WTC11 (cell line): ENCODE measurements around the gene BMP3. TPM values are rescaled to one million over a fixed set of nuclear protein-coding genes. Genes with fewer than 3 reads are reported as not detected.

Source experiments
- ATAC-seq: fragments of 200-7000 bp; cut with Tn5 transposase; 2 replicates; pipeline ENCODE4 v1.10.0; 2021; ENCODE audit warnings: mild to moderate bottlenecking, moderate library complexity
- CTCF ChIA-PET: fragments of 300-600 bp; sonication (Branson Sonifier 250); formaldehyde crosslinking; loops from one replicate; lab custom pipeline; 2021; ENCODE audit warnings: antibody characterized with exemption; lab: Charles Lee
- POLR2A ChIA-PET: fragments of 350-600 bp; sonication (Branson Sonifier 250); formaldehyde crosslinking; loops from one replicate; lab custom pipeline; 2021; ENCODE audit warnings: antibody characterized with exemption; lab: Charles Lee
- DNase-seq: peaks from one replicate; pipeline ENCODE4 v3.0.0; 2021; ENCODE audit warnings: low spot score
- H3K27ac Mint-ChIP-seq: 2 replicates; pipeline ENCODE4 v1.8.0; 2021; ENCODE audit warnings: mixed read lengths
- H3K27me3 Mint-ChIP-seq: 2 replicates; pipeline ENCODE4 v1.8.0; 2021; ENCODE audit warnings: low read depth, mild to moderate bottlenecking, moderate library complexity, mixed read lengths
- H3K36me3 Mint-ChIP-seq: 2 replicates; pipeline ENCODE4 v1.8.0; 2021; ENCODE audit warnings: mixed read lengths
- H3K4me1 Mint-ChIP-seq: 2 replicates; pipeline ENCODE4 v1.8.0; 2022; ENCODE audit warnings: mixed read lengths
- H3K4me3 Mint-ChIP-seq: 2 replicates; pipeline ENCODE4 v1.8.0; 2021; ENCODE audit warnings: mild to moderate bottlenecking, moderate library complexity, mixed read lengths
- H3K9me3 Mint-ChIP-seq: 2 replicates; pipeline ENCODE4 v1.8.0; 2021; ENCODE audit warnings: mixed read lengths
- ATF1 ChIP-seq: sonication (generic); formaldehyde crosslinking; IDR thresholded peaks from 2 replicates; pipeline ENCODE4 v1.8.1; 2023; ENCODE audit warnings: mild to moderate bottlenecking, moderate library complexity, missing genetic modification reagents
- CBFB ChIP-seq: sonication (generic); formaldehyde crosslinking; IDR thresholded peaks from 2 replicates; pipeline ENCODE4 v1.8.1; 2022; ENCODE audit warnings: mild to moderate bottlenecking, low read depth, missing genetic modification reagents
- ESRRA ChIP-seq: sonication (generic); formaldehyde crosslinking; IDR thresholded peaks from 2 replicates; pipeline ENCODE4 v1.8.1; 2022; ENCODE audit warnings: mild to moderate bottlenecking, missing genetic modification reagents, borderline replicate concordance
- FOXJ3 ChIP-seq: sonication (generic); formaldehyde crosslinking; IDR thresholded peaks from 2 replicates; pipeline ENCODE4 v1.9.0; 2021; ENCODE audit warnings: missing genetic modification reagents, mild to moderate bottlenecking, borderline replicate concordance
- GTF2I ChIP-seq: fragments of 250-450 bp; sonication (Bioruptor Pico); conservative IDR thresholded peaks from 2 replicates; pipeline ENCODE4 v1.4.0; 2021; ENCODE audit warnings: mild to moderate bottlenecking
- HMGA2 ChIP-seq: fragments of 250-450 bp; sonication (Bioruptor Pico); IDR thresholded peaks from 2 replicates; pipeline ENCODE4 v1.4.0; 2021; ENCODE audit warnings: mild to moderate bottlenecking, moderate library complexity
- MYBL2 ChIP-seq: sonication (generic); formaldehyde crosslinking; IDR thresholded peaks from 2 replicates; pipeline ENCODE4 v1.8.1; 2023; ENCODE audit warnings: mild to moderate bottlenecking, moderate library complexity, missing genetic modification reagents
- NR1H2 ChIP-seq: sonication (generic); formaldehyde crosslinking; IDR thresholded peaks from 2 replicates; pipeline ENCODE4 v1.9.0; 2021; ENCODE audit warnings: mild to moderate bottlenecking, moderate library complexity, missing genetic modification reagents
- NR2C2 ChIP-seq: sonication (generic); formaldehyde crosslinking; IDR thresholded peaks from 2 replicates; pipeline ENCODE4 v1.8.0; 2022; ENCODE audit warnings: mild to moderate bottlenecking, missing genetic modification reagents
- RORB ChIP-seq: fragments of 250-450 bp; sonication (Bioruptor Pico); IDR thresholded peaks from 2 replicates; pipeline ENCODE4 v1.9.0; 2021; ENCODE audit warnings: mild to moderate bottlenecking
- SOX15 ChIP-seq: fragments of 250-450 bp; sonication (Bioruptor Pico); IDR thresholded peaks from 2 replicates; pipeline ENCODE4 v1.9.0; 2021; ENCODE audit warnings: mild to moderate bottlenecking
- TCF7 ChIP-seq: sonication (generic); formaldehyde crosslinking; IDR thresholded peaks from 2 replicates; pipeline ENCODE4 v1.8.0; 2022; ENCODE audit warnings: mild to moderate bottlenecking, low read depth, missing genetic modification reagents, moderate library complexity
- TEAD1 ChIP-seq: sonication (generic); formaldehyde crosslinking; IDR thresholded peaks from 2 replicates; pipeline ENCODE4 v1.8.0; 2022; ENCODE audit warnings: mild to moderate bottlenecking, missing genetic modification reagents
- TEAD4 ChIP-seq: sonication (generic); formaldehyde crosslinking; IDR thresholded peaks from 2 replicates; pipeline ENCODE4 v1.8.0; 2022; ENCODE audit warnings: mild to moderate bottlenecking, missing genetic modification reagents
- TP53 ChIP-seq: sonication (generic); formaldehyde crosslinking; IDR thresholded peaks from 2 replicates; pipeline ENCODE4 v1.8.1; 2023; ENCODE audit warnings: mild to moderate bottlenecking, missing genetic modification reagents
- ZBTB21 ChIP-seq: sonication (generic); formaldehyde crosslinking; IDR thresholded peaks from 2 replicates; pipeline ENCODE4 v1.8.1; 2023; ENCODE audit warnings: mild to moderate bottlenecking, missing genetic modification reagents, borderline replicate concordance
- ZNF263 ChIP-seq: sonication (generic); formaldehyde crosslinking; IDR thresholded peaks from 2 replicates; pipeline ENCODE4 v1.8.1; 2022; ENCODE audit warnings: low read depth, mild to moderate bottlenecking, moderate library complexity, missing genetic modification reagents
- ZNF396 ChIP-seq: fragments of 250-450 bp; sonication (Bioruptor Pico); IDR thresholded peaks from 2 replicates; pipeline ENCODE4 v1.8.0; 2021; ENCODE audit warnings: mild to moderate bottlenecking, moderate library complexity, borderline replicate concordance
- ZNF416 ChIP-seq: fragments of 250-450 bp; sonication (Bioruptor Pico); IDR thresholded peaks from 2 replicates; pipeline ENCODE4 v1.9.0; 2021; ENCODE audit warnings: mild to moderate bottlenecking, inconsistent platforms
- total RNA-seq: library from RNA; stranded (reverse); gene quantifications from 3 replicates; pipeline ENCODE4 v1.2.3, GENCODE V29; 2021
- TF ChIP-seq, protein P1 (sequence below): sonication (generic); formaldehyde crosslinking; IDR thresholded peaks from 2 replicates; pipeline ENCODE4 v1.8.0; 2023; ENCODE audit warnings: missing genetic modification reagents
- TF ChIP-seq, protein P2 (sequence below): sonication (generic); formaldehyde crosslinking; IDR thresholded peaks from 2 replicates; pipeline ENCODE4 v1.8.1; 2023; ENCODE audit warnings: mild to moderate bottlenecking, missing genetic modification reagents
- TF ChIP-seq, protein P3 (sequence below): sonication (generic); formaldehyde crosslinking; conservative IDR thresholded peaks from 2 replicates; pipeline ENCODE4 v1.8.1; 2022; ENCODE audit warnings: mild to moderate bottlenecking, missing genetic modification reagents
- TF ChIP-seq, protein P4 (sequence below): sonication (generic); formaldehyde crosslinking; conservative IDR thresholded peaks from 2 replicates; pipeline ENCODE4 v1.8.1; 2023; ENCODE audit warnings: mild to moderate bottlenecking, low read depth, missing genetic modification reagents, moderate library complexity
- TF ChIP-seq, protein P5 (sequence below): sonication (generic); formaldehyde crosslinking; IDR thresholded peaks from 2 replicates; pipeline ENCODE4 v1.8.1; 2022; ENCODE audit warnings: missing genetic modification reagents, borderline replicate concordance
- TF ChIP-seq, protein P6 (sequence below): sonication (generic); formaldehyde crosslinking; IDR thresholded peaks from 2 replicates; pipeline ENCODE4 v1.8.0; 2022; ENCODE audit warnings: missing genetic modification reagents

Gene BMP3
- total RNA-seq, 1 experiment from 2014 or later, result 0.55 TPM

DNA sequence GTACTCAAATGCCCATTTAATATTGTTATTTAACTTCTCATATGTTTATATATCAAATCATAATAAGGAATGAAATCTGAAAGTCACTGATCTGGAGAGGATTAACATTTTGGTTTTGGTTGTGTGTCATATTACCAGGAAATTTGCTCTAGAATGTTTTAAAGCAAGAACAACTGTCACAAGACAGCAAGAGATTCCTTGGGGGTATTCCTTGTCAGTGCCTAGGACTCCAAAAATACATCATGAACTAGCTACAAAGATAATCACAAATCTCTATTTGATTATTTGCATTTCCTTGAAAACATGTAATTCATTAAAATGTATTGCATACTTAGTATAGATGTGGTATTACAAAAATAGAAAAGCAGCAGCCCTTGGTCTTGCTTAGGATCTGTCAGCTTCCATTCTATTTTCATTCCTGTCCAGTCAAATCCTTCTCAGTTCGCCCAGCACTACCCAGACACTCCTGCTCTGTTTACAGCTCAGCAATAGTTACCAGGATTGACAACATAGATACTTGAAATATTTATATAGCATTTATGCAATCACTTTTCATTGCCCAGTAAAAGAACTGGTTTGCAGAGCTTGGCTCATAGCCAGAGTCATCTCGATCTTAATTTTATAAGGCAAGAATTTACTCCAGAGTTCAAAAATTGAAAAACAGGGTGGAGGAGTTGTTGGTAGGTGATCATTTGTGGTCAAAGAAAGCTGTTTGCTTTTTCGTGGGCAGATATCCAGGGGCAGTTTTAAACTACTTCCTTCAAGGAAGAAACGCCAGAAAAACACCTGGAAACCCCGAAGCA, 9.2 kb upstream of the BMP3 start:
- TF ChIP-seq TEAD1 (CRISPR knock-in tag) (no peak), TCF7 (CRISPR knock-in tag) (no peak), FOXJ3 (CRISPR knock-in tag) (no peak), TEAD4 (CRISPR knock-in tag) (no peak), ESRRA (CRISPR knock-in tag) (no peak), ZBTB21 (no peak), CBFB (CRISPR knock-in tag) (no peak), GTF2I (CRISPR knock-in tag) (no peak), ZNF263 (CRISPR knock-in tag) (no peak), NR2C2 (no peak), HMGA2 (CRISPR knock-in tag) (no peak), RORB (no peak), SOX15 (no peak), ATF1 (CRISPR knock-in tag) (no peak), ZNF396 (CRISPR knock-in tag) (no peak)
- TF ChIP-seq, protein P1, sequence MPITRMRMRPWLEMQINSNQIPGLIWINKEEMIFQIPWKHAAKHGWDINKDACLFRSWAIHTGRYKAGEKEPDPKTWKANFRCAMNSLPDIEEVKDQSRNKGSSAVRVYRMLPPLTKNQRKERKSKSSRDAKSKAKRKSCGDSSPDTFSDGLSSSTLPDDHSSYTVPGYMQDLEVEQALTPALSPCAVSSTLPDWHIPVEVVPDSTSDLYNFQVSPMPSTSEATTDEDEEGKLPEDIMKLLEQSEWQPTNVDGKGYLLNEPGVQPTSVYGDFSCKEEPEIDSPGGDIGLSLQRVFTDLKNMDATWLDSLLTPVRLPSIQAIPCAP (CRISPR knock-in tag), result no peak
- TF ChIP-seq, protein P2, sequence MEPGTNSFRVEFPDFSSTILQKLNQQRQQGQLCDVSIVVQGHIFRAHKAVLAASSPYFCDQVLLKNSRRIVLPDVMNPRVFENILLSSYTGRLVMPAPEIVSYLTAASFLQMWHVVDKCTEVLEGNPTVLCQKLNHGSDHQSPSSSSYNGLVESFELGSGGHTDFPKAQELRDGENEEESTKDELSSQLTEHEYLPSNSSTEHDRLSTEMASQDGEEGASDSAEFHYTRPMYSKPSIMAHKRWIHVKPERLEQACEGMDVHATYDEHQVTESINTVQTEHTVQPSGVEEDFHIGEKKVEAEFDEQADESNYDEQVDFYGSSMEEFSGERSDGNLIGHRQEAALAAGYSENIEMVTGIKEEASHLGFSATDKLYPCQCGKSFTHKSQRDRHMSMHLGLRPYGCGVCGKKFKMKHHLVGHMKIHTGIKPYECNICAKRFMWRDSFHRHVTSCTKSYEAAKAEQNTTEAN (CRISPR knock-in tag), result no peak
- TF ChIP-seq, protein P3, sequence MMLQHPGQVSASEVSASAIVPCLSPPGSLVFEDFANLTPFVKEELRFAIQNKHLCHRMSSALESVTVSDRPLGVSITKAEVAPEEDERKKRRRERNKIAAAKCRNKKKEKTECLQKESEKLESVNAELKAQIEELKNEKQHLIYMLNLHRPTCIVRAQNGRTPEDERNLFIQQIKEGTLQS (CRISPR knock-in tag), result no peak
- TF ChIP-seq, protein P4, sequence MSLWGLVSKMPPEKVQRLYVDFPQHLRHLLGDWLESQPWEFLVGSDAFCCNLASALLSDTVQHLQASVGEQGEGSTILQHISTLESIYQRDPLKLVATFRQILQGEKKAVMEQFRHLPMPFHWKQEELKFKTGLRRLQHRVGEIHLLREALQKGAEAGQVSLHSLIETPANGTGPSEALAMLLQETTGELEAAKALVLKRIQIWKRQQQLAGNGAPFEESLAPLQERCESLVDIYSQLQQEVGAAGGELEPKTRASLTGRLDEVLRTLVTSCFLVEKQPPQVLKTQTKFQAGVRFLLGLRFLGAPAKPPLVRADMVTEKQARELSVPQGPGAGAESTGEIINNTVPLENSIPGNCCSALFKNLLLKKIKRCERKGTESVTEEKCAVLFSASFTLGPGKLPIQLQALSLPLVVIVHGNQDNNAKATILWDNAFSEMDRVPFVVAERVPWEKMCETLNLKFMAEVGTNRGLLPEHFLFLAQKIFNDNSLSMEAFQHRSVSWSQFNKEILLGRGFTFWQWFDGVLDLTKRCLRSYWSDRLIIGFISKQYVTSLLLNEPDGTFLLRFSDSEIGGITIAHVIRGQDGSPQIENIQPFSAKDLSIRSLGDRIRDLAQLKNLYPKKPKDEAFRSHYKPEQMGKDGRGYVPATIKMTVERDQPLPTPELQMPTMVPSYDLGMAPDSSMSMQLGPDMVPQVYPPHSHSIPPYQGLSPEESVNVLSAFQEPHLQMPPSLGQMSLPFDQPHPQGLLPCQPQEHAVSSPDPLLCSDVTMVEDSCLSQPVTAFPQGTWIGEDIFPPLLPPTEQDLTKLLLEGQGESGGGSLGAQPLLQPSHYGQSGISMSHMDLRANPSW (CRISPR knock-in tag), result no peak
- DNase-seq (no peak), ATAC-seq (no peak)
- no peak overlapping the region for H3K27ac Mint-ChIP-seq
- H3K4me1 Mint-ChIP-seq, result peaks cover 19% of the 10 kb centered on the region
- H3K27me3 Mint-ChIP-seq, result peaks cover 3% of the 10 kb centered on the region; the same call in 1 of the 2 replicates
- CTCF ChIA-PET, result interaction anchor here (0.7 to 1.5 kb wide), 2 partner anchors 10 to 659 kb away, joined by 3 to 4 read pairs; partner anchors contain the start of gene BMP3
- peaks cover 14% of the 10 kb centered on the region for H3K9me3 Mint-ChIP-seq
- POLR2A ChIA-PET, result interaction anchor here (0.7 kb wide), 1 partner anchor 173 kb away, joined by 5 read pairs; no protein-coding TSS in a partner anchor
- H3K4me3 Mint-ChIP-seq, result no peak overlapping the region
- peaks cover 6% of the 10 kb centered on the region for H3K36me3 Mint-ChIP-seq

DNA sequence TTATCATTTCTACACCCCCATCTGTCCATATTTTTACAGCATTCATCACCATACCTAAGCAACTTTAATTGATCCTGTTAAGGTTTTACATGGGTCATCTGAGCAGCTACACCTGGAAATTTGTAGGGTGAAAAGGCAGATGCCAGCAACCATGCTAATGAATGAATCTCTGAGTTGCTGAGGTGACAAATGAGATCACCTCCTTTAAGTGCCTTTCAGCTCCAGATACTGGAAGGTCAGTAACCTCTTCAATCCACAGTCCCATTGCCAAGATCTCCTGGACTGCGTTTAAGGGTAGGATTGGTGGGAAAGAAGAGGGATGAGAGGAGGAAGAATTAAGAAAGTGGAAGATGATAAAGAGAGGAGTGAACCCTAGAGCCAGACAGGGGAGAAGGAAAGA, 8.5 kb upstream of the BMP3 start:
- peaks cover 3% of the 10 kb centered on the region; the same call in 1 of the 2 replicates for H3K27me3 Mint-ChIP-seq
- no peak overlapping the region for H3K27ac Mint-ChIP-seq
- peaks cover 1% of the 10 kb centered on the region for H3K36me3 Mint-ChIP-seq
- CTCF ChIA-PET, result interaction anchor here (1.5 kb wide), 1 partner anchor 9 kb away, joined by 4 read pairs; the partner anchor contains the start of gene BMP3
- H3K4me1 Mint-ChIP-seq, result peaks cover 16% of the 10 kb centered on the region
- peaks cover 7% of the 10 kb centered on the region for H3K9me3 Mint-ChIP-seq
- DNase-seq, result no peak
- no peak for ATAC-seq
- TF ChIP-seq NR1H2 (no peak), TP53 (CRISPR knock-in tag) (no peak), ZNF263 (CRISPR knock-in tag) (no peak), TEAD4 (CRISPR knock-in tag) (no peak), MYBL2 (CRISPR knock-in tag) (no peak), ZNF416 (no peak)
- TF ChIP-seq, protein P5, sequence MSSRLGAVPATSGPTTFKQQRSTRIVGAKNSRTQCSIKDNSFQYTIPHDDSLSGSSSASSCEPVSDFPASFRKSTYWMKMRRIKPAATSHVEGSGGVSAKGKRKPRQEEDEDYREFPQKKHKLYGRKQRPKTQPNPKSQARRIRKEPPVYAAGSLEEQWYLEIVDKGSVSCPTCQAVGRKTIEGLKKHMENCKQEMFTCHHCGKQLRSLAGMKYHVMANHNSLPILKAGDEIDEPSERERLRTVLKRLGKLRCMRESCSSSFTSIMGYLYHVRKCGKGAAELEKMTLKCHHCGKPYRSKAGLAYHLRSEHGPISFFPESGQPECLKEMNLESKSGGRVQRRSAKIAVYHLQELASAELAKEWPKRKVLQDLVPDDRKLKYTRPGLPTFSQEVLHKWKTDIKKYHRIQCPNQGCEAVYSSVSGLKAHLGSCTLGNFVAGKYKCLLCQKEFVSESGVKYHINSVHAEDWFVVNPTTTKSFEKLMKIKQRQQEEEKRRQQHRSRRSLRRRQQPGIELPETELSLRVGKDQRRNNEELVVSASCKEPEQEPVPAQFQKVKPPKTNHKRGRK (CRISPR knock-in tag), result no peak
- TF ChIP-seq, protein P6, sequence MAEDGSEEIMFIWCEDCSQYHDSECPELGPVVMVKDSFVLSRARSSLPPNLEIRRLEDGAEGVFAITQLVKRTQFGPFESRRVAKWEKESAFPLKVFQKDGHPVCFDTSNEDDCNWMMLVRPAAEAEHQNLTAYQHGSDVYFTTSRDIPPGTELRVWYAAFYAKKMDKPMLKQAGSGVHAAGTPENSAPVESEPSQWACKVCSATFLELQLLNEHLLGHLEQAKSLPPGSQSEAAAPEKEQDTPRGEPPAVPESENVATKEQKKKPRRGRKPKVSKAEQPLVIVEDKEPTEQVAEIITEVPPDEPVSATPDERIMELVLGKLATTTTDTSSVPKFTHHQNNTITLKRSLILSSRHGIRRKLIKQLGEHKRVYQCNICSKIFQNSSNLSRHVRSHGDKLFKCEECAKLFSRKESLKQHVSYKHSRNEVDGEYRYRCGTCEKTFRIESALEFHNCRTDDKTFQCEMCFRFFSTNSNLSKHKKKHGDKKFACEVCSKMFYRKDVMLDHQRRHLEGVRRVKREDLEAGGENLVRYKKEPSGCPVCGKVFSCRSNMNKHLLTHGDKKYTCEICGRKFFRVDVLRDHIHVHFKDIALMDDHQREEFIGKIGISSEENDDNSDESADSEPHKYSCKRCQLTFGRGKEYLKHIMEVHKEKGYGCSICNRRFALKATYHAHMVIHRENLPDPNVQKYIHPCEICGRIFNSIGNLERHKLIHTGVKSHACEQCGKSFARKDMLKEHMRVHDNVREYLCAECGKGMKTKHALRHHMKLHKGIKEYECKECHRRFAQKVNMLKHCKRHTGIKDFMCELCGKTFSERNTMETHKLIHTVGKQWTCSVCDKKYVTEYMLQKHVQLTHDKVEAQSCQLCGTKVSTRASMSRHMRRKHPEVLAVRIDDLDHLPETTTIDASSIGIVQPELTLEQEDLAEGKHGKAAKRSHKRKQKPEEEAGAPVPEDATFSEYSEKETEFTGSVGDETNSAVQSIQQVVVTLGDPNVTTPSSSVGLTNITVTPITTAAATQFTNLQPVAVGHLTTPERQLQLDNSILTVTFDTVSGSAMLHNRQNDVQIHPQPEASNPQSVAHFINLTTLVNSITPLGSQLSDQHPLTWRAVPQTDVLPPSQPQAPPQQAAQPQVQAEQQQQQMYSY (CRISPR knock-in tag), result no peak
- POLR2A ChIA-PET, result no interaction called here
- no peak overlapping the region for H3K4me3 Mint-ChIP-seq
